H7 (cell line): Measurements from ENCODE around the gene ADGRV1. TPM values are rescaled to one million over a fixed set of nuclear protein-coding genes. Genes with fewer than 3 reads are reported as not detected.
"Not testable (repeated sequence)": the region's sequence is repeated elsewhere in the genome, so short reads cannot be mapped to it uniquely, and the experiment has no call there.

Experiments
- DNase-seq: peaks from one replicate; pipeline ENCODE4 v3.0.0; 2012
- H3K27me3 ChIP-seq: 2 replicates; pipeline ENCODE4 v1.6.0; 2011; ENCODE audit warnings: mild to moderate bottlenecking, low read length; ENCODE audit not compliant: control insufficient read depth, insufficient read depth
- H3K36me3 ChIP-seq: replicated peaks from 2 replicates; pipeline ENCODE4 v1.5.1; 2011; ENCODE audit warnings: low read length; ENCODE audit not compliant: control insufficient read depth, insufficient read depth
- H3K4me3 ChIP-seq: 2 replicates; pipeline ENCODE4 v1.5.1; 2011; ENCODE audit warnings: low read depth, mild to moderate bottlenecking, control low read depth, low read length, moderate library complexity; ENCODE audit not compliant: insufficient read depth
- total RNA-seq: library from RNA; depleted of rRNA; stranded (reverse); fragments of >200 nt; shearing (Covaris generic); gene quantifications from 2 replicates; pipeline ENCODE4 v1.2.3, GENCODE V29; 2014

The ADGRV1 gene
- total RNA-seq, 1 experiment from 2014 or later = 28.8 TPM

- Histone ChIP-seq H3K4me3 (no peak overlapping the region), H3K36me3 (no peaks in the 10 kb centered on the region), H3K27me3 (no peaks in the 10 kb centered on the region)
- DNase-seq = no peak
These were observed 80.3 kb downstream of the ADGRV1 start for GRCh38 chr5:90638878-90639277.

DNA sequence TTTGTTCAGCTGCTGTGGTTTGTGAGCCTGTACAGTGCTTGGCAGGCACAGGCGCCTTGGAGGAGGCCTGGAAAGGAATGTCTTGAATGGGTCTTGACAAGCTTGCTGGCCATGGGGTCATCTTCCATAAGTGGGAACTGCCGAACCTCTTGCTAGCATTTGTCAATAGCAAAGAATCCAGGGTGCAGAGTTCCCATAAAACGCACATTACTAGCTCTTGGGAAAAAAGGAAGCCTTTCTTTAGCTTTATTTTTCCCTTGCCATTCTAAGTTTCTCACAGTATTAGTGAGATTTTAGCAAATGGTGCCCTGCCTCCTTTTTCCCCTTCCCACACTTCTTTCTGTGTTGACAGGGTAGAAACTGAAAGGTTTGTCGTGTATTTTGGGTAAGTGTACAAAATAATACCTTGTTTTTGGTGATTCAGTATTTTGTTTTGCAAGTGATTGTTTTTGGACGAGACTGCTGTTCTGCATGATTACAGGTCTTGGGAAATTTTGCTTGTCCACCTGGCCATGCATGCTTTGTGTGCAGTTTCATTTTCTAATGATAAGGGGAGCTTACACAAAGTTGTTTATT lies 82.0 kb downstream of the ADGRV1 start:
- no peaks in the 10 kb centered on the region for H3K27me3 ChIP-seq
- no peak for DNase-seq
- H3K4me3 ChIP-seq = no peak overlapping the region
- no peaks in the 10 kb centered on the region for H3K36me3 ChIP-seq

GRCh38 chr5:90641528-90641927 lies 82.9 kb downstream of the ADGRV1 start:
- Histone ChIP-seq H3K4me3 (no peak overlapping the region), H3K27me3 (no peaks in the 10 kb centered on the region), H3K36me3 (no peaks in the 10 kb centered on the region)
- no peak for DNase-seq

DNA sequence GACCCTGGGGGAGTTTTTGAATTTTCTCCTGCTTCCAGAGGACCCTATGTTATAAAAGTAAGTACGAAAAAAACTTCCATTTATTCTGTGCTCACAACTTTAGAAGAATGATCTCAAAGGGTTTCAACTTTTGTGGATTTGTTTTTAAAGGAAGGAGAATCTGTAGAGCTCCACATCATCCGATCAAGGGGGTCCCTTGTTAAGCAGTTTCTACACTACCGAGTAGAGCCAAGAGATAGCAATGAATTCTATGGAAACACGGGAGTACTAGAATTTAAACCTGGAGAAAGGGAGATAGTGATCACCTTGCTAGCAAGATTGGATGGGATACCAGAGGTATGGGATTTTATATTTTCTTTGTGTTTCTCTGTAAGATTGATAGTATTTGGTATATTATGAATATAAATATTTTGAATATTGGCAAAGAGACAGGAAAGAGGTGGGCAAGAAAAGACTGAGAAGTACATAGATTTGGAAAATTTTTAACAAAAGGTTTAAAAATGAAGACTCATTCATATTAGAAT lies 84.2 kb downstream of the ADGRV1 start:
- no peak for DNase-seq
- Histone ChIP-seq H3K36me3 (0 out of 2 replicates have a peak, but pooled peaks cover 1% of the 10 kb centered on the region), H3K27me3 (no peaks in the 10 kb centered on the region)

DNA sequence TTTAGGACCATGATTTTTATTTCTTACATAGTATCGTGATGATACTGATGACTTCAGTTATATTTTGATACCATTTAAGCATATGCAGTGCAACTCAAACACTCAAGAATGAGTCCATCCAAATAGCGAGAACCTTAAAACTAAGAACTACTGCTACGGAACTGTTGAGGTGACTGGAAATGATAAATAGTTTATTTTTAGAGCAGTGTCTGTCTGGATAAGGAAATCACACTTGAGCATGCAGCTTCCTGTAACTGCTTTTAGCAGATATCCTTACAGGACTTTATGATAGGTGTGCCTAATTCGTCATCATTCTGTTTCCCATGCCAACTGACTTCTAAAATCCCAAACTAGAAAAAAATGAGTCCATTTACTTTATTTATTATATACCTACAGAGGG lies 85.5 kb downstream of the ADGRV1 start:
- Histone ChIP-seq H3K36me3 (0 out of 2 replicates have a peak, but pooled peaks cover 3% of the 10 kb centered on the region), H3K27me3 (no peaks in the 10 kb centered on the region), H3K4me3 (no peak overlapping the region)
- no peak for DNase-seq

More for the DNA sequence above, 84.2 kb downstream of the ADGRV1 start:
- H3K4me3 ChIP-seq = no peak overlapping the region

- Histone ChIP-seq H3K36me3 (peaks cover 3% of the 10 kb centered on the region; the same call in 1 of the 2 replicates), H3K27me3 (no peaks in the 10 kb centered on the region), H3K4me3 (no peak overlapping the region)
- DNase-seq = peak; percentile 27
These were observed 86.5 kb downstream of the ADGRV1 start for GRCh38 chr5:90645024-90645610.

DNA sequence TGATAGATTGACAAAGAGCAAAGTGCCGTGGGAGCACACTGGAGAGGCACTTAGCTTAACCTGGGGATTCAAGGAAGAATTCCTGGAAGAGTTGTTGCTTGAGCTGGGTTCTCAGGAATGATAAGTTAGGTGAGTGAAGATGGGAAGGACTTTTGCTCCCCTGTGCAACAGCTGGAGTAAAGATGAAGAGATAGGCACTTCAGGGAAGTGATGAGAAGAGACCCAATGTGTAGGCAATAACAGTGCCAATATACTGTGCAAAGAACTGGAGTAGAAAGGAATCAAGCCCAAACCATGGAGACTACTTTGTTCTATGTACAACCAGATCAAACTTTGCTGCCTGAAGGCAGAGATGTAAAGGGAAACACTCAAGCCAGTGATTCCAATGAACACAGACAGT lies 92.2 kb downstream of the ADGRV1 start:
- H3K36me3 ChIP-seq = peaks cover 6% of the 10 kb centered on the region
- H3K27me3 ChIP-seq = no peaks in the 10 kb centered on the region
- no peak for DNase-seq
- H3K4me3 ChIP-seq = no peak overlapping the region

- Histone ChIP-seq H3K36me3 (peaks cover 3% of the 10 kb centered on the region), H3K4me3 (no peak overlapping the region), H3K27me3 (no peaks in the 10 kb centered on the region)
- DNase-seq = no peak
These were observed 95.6 kb downstream of the ADGRV1 start for GRCh38 chr5:90654215-90654614.

- Histone ChIP-seq H3K36me3 (peaks cover 3% of the 10 kb centered on the region), H3K4me3 (no peak overlapping the region), H3K27me3 (no peaks in the 10 kb centered on the region)
- no peak for DNase-seq
These were observed 96.8 kb downstream of the ADGRV1 start for GRCh38 chr5:90655423-90655822.

- Histone ChIP-seq H3K36me3 (peaks cover 3% of the 10 kb centered on the region), H3K4me3 (no peak overlapping the region), H3K27me3 (no peaks in the 10 kb centered on the region)
- DNase-seq = no peak
These were observed 98.4 kb downstream of the ADGRV1 start for GRCh38 chr5:90657030-90657429.

DNA sequence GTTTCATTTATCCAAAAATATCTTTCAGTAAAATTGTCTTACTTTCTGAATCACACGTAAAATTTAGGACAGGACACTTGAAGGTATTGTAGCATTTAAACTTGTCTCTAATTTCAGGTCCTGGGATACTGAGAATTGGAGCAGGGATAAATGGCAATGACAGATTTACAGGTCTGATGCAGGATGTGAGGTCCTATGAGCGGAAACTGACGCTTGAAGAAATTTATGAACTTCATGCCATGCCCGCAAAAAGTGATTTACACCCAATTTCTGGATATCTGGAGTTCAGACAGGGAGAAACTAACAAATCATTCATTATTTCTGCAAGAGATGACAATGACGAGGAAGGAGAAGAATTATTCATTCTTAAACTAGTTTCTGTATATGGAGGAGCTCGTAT lies 99.2 kb downstream of the ADGRV1 start:
- no peak for DNase-seq
- Histone ChIP-seq H3K4me3 (no peak overlapping the region), H3K27me3 (no peaks in the 10 kb centered on the region), H3K36me3 (peaks cover 3% of the 10 kb centered on the region)

DNA sequence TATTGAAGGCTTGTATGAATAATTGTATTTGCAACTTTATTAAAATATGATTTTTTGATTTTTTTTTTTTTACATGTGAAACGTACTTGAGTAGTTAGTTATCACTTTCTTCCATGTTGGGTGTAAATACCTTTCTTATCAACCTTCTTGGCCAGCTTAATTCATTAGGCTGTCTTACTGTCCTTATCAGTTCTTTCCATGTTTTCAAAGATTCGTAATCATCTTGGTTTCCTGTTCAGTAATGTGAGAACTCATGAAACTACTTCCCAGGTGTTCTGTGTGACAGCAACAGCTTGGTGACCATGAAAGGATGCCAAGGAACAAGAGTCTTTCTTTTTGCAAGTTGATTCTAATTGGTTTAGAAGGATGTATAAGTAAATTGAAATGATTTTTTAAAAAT lies 100.0 kb downstream of the ADGRV1 start:
- no peak overlapping the region for H3K4me3 ChIP-seq
- no peak for DNase-seq
- no peaks in the 10 kb centered on the region for H3K36me3 ChIP-seq
- H3K27me3 ChIP-seq = no peaks in the 10 kb centered on the region

GRCh38 chr5:90668079-90668565 lies 109.5 kb downstream of the ADGRV1 start:
- peak overlapping the region; percentile 35 for H3K4me3 ChIP-seq
- H3K27me3 ChIP-seq, DNase-seq, H3K36me3 ChIP-seq: not testable (repeated sequence)

DNA sequence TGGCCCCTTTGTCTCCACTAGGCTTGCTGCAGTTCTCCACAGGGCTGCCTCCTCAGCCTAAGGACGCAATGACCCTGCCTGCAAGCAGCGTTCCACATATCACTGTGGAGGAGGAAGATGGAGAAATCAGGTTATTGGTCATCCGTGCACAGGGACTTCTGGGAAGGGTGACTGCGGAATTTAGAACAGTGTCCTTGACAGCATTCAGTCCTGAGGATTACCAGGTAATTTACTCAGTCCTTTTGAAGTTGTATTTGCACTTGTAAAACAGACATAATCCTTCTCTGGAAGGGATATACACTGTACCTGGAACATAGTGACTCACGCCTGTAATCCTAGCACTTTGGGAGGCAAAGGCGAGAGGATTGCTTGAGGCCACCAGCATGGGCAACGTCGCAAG lies 116.6 kb downstream of the ADGRV1 start:
- H3K36me3 ChIP-seq = peaks cover 1% of the 10 kb centered on the region; the same call in 1 of the 2 replicates
- DNase-seq = no peak
- H3K27me3 ChIP-seq = no peaks in the 10 kb centered on the region
- H3K4me3 ChIP-seq = no peak overlapping the region

GRCh38 chr5:90680921-90681563 lies 122.4 kb downstream of the ADGRV1 start:
- H3K36me3 ChIP-seq = peaks cover 3% of the 10 kb centered on the region
- DNase-seq = no peak
- H3K4me3 ChIP-seq = no peak overlapping the region

More at GRCh38 chr5:90680921-90681563, 122.4 kb downstream of the ADGRV1 start:
- no peaks in the 10 kb centered on the region for H3K27me3 ChIP-seq
